OCI-LY1 (cell line): ENCODE data around the gene COL26A1.

Experiments
- H2AFZ ChIP-seq: fragments of 200-600 bp; sonication (generic), shearing (Covaris generic); 2 replicates; pipeline ENCODE4 v1.6.0; 2014; ENCODE audit warnings: antibody characterized with exemption, mild to moderate bottlenecking, low read length
- H3F3A ChIP-seq: fragments of 200-600 bp; sonication (generic), shearing (Covaris generic); 2 replicates; pipeline ENCODE4 v1.6.0; 2014; ENCODE audit warnings: mild to moderate bottlenecking, antibody characterized with exemption, low read length, moderate library complexity; ENCODE audit not compliant: insufficient read depth
- H3K27ac ChIP-seq: fragments of 200-600 bp; sonication (generic); 2 replicates; pipeline ENCODE4 v1.5.1; 2014; ENCODE audit warnings: low read length, mixed run types, mild to moderate bottlenecking, low read depth; ENCODE audit not compliant: poor library complexity, severe bottlenecking
- H3K27me3 ChIP-seq: fragments of 200-600 bp; sonication (generic); 2 replicates; pipeline ENCODE4 v1.6.0; 2014; ENCODE audit warnings: antibody characterized with exemption, mild to moderate bottlenecking, low read length, moderate library complexity; ENCODE audit not compliant: insufficient read depth
- H3K36me3 ChIP-seq: fragments of 200-600 bp; sonication (generic); 2 replicates; pipeline ENCODE4 v1.6.1; 2014; ENCODE audit warnings: mild to moderate bottlenecking, antibody characterized with exemption, low read length, moderate library complexity, mixed read lengths; ENCODE audit not compliant: insufficient read depth
- H3K4me1 ChIP-seq: fragments of 200-600 bp; sonication (generic); 2 replicates; pipeline ENCODE4 v1.5.1; 2014; ENCODE audit warnings: mild to moderate bottlenecking, low read length, moderate library complexity; ENCODE audit not compliant: insufficient read depth, severe bottlenecking
- H3K4me2 ChIP-seq: fragments of 200-600 bp; sonication (generic), shearing (Covaris generic); 2 replicates; pipeline ENCODE4 v1.6.1; 2014; ENCODE audit warnings: low read length
- H3K4me3 ChIP-seq: fragments of 200-600 bp; sonication (generic); 2 replicates; pipeline ENCODE4 v1.5.1; 2014; ENCODE audit warnings: low read length, low read depth, mild to moderate bottlenecking, mixed read lengths; ENCODE audit not compliant: poor library complexity, severe bottlenecking
- H3K79me2 ChIP-seq: fragments of 200-600 bp; shearing (Covaris generic); 2 replicates; pipeline ENCODE4 v1.6.1; 2016; ENCODE audit warnings: mixed run types, low read length, mixed read lengths; ENCODE audit not compliant: insufficient read depth
- H3K9ac ChIP-seq: fragments of 200-600 bp; sonication (generic), shearing (Covaris generic); 2 replicates; pipeline ENCODE4 v1.6.1; 2014; ENCODE audit warnings: mild to moderate bottlenecking, low read length, mixed read lengths
- H3K9me2 ChIP-seq: fragments of 200-600 bp; sonication (generic), shearing (Covaris generic); 2 replicates; pipeline ENCODE4 v1.6.1; 2014; ENCODE audit warnings: low read depth, mild to moderate bottlenecking, low read length, mixed read lengths
- H3K9me3 ChIP-seq: fragments of 200-600 bp; shearing (Covaris generic); 2 replicates; pipeline ENCODE4 v1.6.1; 2014; ENCODE audit warnings: low read length, mixed read lengths
- H4K20me1 ChIP-seq: fragments of 200-600 bp; sonication (generic), shearing (Covaris generic); 2 replicates; pipeline ENCODE4 v1.6.0; 2016; ENCODE audit warnings: mild to moderate bottlenecking, low read length; ENCODE audit not compliant: insufficient read depth
- EZH2 ChIP-seq: fragments of 200-600 bp; sonication (generic), shearing (Covaris generic); IDR thresholded peaks from 2 replicates; pipeline ENCODE4 v1.8.0; 2017; ENCODE audit warnings: borderline replicate concordance, mixed run types, mild to moderate bottlenecking, antibody characterized with exemption, low read length, moderate library complexity, mixed read lengths
- TF ChIP-seq, protein P1 (sequence below): fragments of 200-600 bp; sonication (generic), shearing (Covaris generic); IDR thresholded peaks from 2 replicates; pipeline ENCODE4 v1.5.1; 2017; ENCODE audit warnings: mild to moderate bottlenecking, antibody characterized with exemption, low read length, moderate library complexity, mixed read lengths

The COL26A1 gene

DNA sequence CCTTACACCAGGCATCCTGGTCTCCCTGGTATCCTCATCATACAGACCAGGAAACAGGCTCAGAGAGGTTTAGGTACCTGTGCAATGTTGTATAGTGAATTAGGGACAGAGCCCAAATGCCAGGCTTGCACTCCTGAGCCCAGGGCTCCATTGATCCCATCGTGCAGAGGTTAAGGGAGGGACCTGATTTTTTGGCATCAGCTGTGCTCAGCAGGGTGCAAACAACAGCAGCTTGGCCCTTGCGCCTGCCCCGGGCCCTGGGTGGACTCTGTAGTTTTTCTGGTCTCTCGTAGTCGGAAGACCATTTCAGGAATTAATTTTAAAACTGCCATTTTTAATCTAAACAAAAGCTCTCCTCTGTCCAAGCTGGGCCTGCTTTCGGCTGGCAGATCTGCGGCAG is 79.2 kb downstream of the COL26A1 start:
- peaks cover 5% of the 10 kb centered on the region; the same call in 1 of the 2 replicates for H3K27me3 ChIP-seq
- no peak overlapping the region for H2AFZ ChIP-seq
- no peaks in the 10 kb centered on the region for H3K4me1 ChIP-seq
- no peak overlapping the region for H3K4me2 ChIP-seq
- no peaks in the 10 kb centered on the region for H3K9me3 ChIP-seq
- no peaks in the 10 kb centered on the region for H3F3A ChIP-seq
- no peaks in the 10 kb centered on the region for H4K20me1 ChIP-seq
- no peaks in the 10 kb centered on the region for H3K79me2 ChIP-seq
- H3K9ac ChIP-seq, result no peak overlapping the region
- no peak overlapping the region for H3K27ac ChIP-seq
- no peaks in the 10 kb centered on the region for H3K36me3 ChIP-seq
- no peaks in the 10 kb centered on the region for H3K9me2 ChIP-seq
- H3K4me3 ChIP-seq, result no peak overlapping the region
- TF ChIP-seq, protein P1, sequence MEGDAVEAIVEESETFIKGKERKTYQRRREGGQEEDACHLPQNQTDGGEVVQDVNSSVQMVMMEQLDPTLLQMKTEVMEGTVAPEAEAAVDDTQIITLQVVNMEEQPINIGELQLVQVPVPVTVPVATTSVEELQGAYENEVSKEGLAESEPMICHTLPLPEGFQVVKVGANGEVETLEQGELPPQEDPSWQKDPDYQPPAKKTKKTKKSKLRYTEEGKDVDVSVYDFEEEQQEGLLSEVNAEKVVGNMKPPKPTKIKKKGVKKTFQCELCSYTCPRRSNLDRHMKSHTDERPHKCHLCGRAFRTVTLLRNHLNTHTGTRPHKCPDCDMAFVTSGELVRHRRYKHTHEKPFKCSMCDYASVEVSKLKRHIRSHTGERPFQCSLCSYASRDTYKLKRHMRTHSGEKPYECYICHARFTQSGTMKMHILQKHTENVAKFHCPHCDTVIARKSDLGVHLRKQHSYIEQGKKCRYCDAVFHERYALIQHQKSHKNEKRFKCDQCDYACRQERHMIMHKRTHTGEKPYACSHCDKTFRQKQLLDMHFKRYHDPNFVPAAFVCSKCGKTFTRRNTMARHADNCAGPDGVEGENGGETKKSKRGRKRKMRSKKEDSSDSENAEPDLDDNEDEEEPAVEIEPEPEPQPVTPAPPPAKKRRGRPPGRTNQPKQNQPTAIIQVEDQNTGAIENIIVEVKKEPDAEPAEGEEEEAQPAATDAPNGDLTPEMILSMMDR, result no peak
- TF ChIP-seq EZH2, result no peak

DNA sequence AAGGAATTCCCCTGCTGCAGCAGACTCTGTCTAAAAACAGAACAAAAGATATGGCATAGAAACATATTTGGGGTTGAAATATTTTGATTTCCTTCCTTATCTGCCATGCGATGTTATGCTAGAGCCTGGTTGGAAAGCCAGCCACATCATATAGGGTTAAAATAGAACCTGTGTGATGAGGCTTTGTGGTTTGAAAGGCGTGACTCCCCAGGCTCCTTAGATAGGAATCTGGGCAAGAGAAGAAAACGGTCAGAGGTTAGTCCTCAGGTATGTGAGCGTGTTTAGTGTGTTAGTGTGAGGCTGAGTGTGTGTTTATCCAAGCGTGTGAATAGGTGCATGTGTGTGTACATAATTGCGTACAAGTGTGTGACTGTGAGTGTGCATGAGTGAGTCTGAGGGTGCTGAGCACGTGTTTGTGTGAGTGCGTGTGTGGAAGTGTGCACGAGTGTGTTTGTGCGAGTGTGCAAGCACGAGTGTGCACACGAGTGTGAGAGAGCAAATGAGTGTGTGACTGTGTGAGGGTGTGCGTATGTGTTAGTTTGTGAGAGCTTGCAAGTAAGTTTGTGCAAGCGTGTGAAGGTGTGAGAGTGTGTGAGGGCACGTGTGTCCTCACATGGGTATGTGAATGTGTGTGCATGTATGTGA is 79.9 kb downstream of the COL26A1 start:
- H3K27ac ChIP-seq, result no peak overlapping the region
- no peaks in the 10 kb centered on the region for H3K36me3 ChIP-seq
- H3K9me2 ChIP-seq, result no peaks in the 10 kb centered on the region
- H3K79me2 ChIP-seq, result no peaks in the 10 kb centered on the region
- no peak overlapping the region for H3K4me3 ChIP-seq
- no peaks in the 10 kb centered on the region for H4K20me1 ChIP-seq
- H3K4me2 ChIP-seq, result no peak overlapping the region
- H3K4me1 ChIP-seq, result no peaks in the 10 kb centered on the region
- no peak overlapping the region for H2AFZ ChIP-seq
- no peak overlapping the region for H3K9ac ChIP-seq
- TF ChIP-seq, protein P1, result no peak
- TF ChIP-seq EZH2, result no peak
- no peaks in the 10 kb centered on the region for H3K9me3 ChIP-seq
- H3F3A ChIP-seq, result no peaks in the 10 kb centered on the region
- peaks cover 2% of the 10 kb centered on the region; the same call in 1 of the 2 replicates for H3K27me3 ChIP-seq

DNA sequence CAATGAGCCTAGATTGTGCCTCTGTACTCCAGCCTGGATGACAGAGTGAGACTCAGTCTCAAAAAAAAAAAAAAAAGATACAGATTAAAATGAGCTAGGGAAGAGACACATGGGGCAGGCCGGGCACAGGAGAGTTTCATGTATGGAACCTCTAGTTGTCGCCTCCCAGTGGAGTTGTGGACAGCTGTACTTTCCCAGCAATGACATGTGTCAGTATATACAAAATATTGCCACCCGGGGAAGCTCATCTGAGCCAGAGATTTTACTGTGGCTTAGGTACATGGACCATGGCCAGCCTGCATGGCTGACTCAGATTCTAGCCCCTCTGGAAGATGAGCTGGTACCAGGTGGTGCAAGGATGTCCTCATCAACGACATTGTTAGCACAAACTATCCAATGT is 87.4 kb downstream of the COL26A1 start:
- no peak overlapping the region for H3K9ac ChIP-seq
- no peaks in the 10 kb centered on the region for H3K79me2 ChIP-seq
- H3K9me3 ChIP-seq, result no peaks in the 10 kb centered on the region
- no peaks in the 10 kb centered on the region for H3K4me1 ChIP-seq
- no peak overlapping the region for H2AFZ ChIP-seq
- TF ChIP-seq, protein P1, result no peak
- TF ChIP-seq EZH2, result no peak
- no peaks in the 10 kb centered on the region for H3K36me3 ChIP-seq
- peaks cover 5% of the 10 kb centered on the region; the same call in 1 of the 2 replicates for H3K9me2 ChIP-seq
- no peaks in the 10 kb centered on the region for H3F3A ChIP-seq
- peaks cover 9% of the 10 kb centered on the region for H3K27me3 ChIP-seq
- H3K27ac ChIP-seq, result no peak overlapping the region
- no peaks in the 10 kb centered on the region for H4K20me1 ChIP-seq
- H3K4me3 ChIP-seq, result no peak overlapping the region
- no peak overlapping the region for H3K4me2 ChIP-seq
